ENCODE measurements around the gene EIF1AX.

Gene EIF1AX

GRCh38 chrX:20124964-20125363, 16.7 kb downstream of the EIF1AX start:
- DNase-seq, result no peak

GRCh38 chrX:20118065-20118824, 23.4 kb downstream of the EIF1AX start:
- DNase-seq, result no peak

DNA sequence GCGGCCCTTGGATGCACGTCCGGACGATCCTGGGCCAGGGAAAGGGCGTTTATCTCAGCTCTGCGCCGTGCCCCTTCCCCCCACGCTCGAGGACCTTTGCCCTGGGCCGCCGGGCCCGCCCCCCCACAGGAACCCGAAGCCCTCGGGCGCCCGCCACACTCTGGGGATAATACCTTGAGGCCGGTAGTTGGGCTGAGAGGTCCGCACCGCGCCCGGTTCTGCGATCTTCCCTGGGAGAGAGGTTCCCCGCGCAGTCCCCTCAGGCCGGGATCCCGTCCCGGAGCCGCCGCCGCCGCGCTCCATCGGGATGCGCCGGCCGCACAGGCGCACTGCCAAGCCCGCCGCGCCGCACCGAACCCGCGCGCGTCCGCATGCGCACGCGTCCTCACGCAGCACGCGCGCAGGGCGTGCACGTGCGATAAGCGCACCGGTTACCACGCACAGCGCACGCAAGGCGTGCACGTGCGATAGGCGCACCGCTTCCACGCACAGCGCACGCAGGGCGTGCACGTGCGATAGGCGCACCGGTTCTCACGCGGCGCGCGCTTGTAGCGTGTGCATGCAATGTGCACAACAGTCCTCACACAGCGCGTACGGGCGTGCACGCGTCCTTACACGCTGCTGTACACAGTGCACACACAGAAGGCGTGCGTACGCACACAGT, 24.9 kb downstream of the EIF1AX start, which contains the start of gene MAP7D2:
Gene MAP7D2 (minus strand): TSS at position 331 of the 664 bp plus-strand sequence. CDS start 28 bp downstream, at position 303.
- DNase-seq, result no peak

- no peak for DNase-seq
Observed at GRCh38 chrX:20116087-20116576, 25.5 kb downstream of the EIF1AX start.

DNA sequence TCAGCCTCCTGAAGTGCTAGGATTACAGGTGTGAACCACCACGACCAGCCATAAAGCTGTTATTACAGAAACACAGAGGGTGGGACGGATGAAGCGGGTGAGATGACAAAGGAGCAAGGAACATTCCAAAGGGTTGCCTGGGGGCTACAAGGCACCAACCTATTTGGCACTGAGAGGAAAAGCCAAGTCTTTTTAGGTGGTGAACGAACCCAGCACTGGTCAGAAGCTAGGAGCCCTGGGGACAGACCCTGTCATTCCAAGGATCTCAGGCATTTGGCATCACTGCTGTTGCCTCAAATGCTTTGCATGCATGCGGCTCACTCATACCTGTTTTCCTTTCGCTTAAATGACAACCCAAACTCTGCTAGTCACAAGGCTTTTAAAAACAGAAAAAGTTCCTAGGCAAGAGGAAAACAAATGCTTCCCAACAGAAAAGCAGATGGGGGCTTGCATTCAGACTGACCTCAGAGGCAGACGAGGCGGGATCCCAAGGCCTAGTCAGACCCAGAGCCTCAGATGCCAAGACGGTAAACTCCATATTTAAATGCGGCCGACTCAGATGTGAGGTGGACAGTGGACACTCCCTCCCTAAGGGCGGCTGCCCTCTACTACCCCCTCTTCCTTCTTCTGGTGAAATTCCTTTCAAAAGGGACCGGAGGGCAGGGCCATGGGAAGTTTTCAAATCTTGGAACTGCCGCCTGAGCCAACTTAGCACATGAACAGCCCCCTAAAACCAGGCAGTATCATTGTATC, 29.4 kb downstream of the EIF1AX start:
- no peak for DNase-seq

DNA sequence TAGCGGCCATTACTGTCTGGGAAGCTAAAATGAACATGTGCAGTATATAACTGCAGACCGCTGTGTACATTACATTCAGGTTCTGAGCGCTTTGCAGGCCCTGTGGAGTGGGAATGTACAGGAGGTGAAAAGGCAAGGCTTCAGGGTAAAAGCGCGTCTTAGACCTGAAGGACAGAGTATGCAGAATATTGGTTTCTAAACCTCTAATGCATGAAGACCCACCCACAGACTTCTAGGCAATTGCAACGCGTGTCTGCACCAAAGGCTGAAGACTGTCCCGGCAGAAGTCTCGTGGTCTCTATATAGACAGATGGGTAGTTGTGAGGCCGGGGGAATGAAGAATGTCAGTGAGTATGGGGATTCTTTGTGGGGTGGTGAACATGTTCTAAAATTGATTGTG, 30.4 kb downstream of the EIF1AX start:
- DNase-seq, result no peak

- no peak for DNase-seq
Observed at GRCh38 chrX:20101934-20102581, 39.6 kb downstream of the EIF1AX start.

DNA sequence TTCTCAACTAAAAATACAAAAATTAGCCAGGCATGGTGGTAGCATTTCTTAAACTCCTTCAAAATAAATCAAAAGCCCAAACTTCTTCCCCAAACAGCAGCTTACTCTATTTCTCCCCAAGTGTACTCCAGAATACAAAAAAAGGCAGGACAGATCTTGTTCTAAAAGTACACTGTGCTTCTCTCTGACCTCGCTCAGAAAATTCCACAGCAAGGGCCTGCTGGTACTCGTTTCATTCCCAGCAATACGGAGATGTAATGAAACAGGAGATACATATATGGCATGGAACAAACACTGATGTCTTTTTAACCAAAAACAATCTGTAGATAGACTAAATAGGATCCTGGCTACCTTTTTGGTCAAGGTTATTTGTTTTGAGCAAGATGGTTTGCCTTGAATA, 50.1 kb downstream of the EIF1AX start:
- no peak for DNase-seq

GRCh38 chrX:20089845-20090244, 51.8 kb downstream of the EIF1AX start:
- no peak for DNase-seq

GRCh38 chrX:20080277-20080676, 61.4 kb downstream of the EIF1AX start:
- DNase-seq, result no peak
